Stomach smooth muscle (tissue), 2 donors: Measurements from ENCODE around the gene MASP2.
A peak's percentile ranks its signal among the peaks of the same experiment; 100 is the strongest.
"Not testable (repeated sequence)": the region's sequence is repeated elsewhere in the genome, so short reads cannot be mapped to it uniquely, and the experiment has no call there.

ENCODE experiments used
- H3K27ac ChIP-seq: one replicate; pipeline ENCODE4 v1.7.0; 2013; ENCODE audit warnings: mild to moderate bottlenecking, low read length, inconsistent platforms
- H3K27me3 ChIP-seq, 2 donors: one replicate each; pipeline ENCODE4 v1.7.0; 2013; ENCODE audit warnings: low read length in 2 of 2; ENCODE audit not compliant: insufficient read depth in 2 of 2, control insufficient read depth in 1 of 2
- H3K36me3 ChIP-seq, 2 donors: one replicate each; pipeline ENCODE4 v1.7.0; 2013; ENCODE audit warnings: low read length in 2 of 2; ENCODE audit not compliant: control insufficient read depth in 2 of 2, insufficient read depth in 2 of 2
- H3K4me1 ChIP-seq: one replicate; pipeline ENCODE4 v1.7.0; 2013; ENCODE audit warnings: low read length; ENCODE audit not compliant: control insufficient read depth, insufficient read depth
- H3K4me3 ChIP-seq, 2 donors: one replicate each; pipeline ENCODE4 v1.7.0; 2013; ENCODE audit warnings: low read length in 2 of 2
- H3K9ac ChIP-seq, 2 donors: one replicate each; pipeline ENCODE4 v1.7.0; 2013; ENCODE audit warnings: low read length in 2 of 2, mild to moderate bottlenecking in 1 of 2
- H3K9me3 ChIP-seq, 2 donors: one replicate each; pipeline ENCODE4 v1.7.0; 2013; ENCODE audit warnings: low read length in 2 of 2; ENCODE audit not compliant: control insufficient read depth in 2 of 2
- donor health status: healthy.
- donor health status: Pancreatic carcinoma.

Gene MASP2

DNA sequence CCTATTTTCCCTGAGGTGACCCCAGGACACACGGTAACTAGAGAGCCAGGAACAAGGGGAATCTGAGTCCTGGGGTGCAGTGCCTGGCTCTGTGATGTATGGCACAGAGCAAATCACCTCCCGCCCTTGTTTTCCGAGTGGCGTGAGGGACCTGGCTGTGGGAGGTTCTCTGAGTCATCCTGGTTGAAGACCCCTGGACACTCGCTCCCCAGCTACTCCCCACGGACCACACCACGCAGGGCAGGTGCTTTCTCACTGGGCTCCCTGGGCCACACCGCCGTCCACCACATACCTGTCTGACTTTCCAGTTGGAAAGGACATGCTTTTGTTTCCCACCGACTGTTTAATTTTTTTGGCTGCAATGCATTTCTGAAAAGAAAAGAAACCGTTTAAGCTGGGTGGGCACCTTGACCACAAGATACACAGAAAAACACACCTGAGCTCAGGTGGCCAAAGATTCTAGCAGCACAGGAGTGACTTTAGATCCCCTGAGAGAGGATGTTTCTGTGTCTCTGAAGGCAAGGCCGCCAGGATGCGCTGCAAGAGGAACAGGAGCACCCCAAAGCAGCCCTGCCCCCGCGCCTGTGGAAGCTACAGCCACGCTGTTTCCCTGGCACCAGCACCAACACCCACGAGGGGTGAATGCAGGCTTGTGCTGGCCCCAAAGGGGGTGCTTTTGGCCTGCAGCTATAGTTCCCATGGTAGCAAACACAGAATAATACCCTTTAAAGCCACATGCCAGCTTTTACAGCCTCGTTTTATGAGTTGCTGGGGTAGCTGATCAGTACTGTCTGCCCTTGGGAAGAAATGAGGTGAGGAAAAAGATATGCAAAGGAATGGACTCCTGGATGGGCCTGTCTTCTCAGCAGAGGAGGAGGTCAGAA, 20.9 kb upstream of the MASP2 start:
- Histone ChIP-seq H3K4me3 (no peak overlapping the region), H3K27me3 (no peaks in the 10 kb centered on the region), H3K9me3 (peaks cover 0 to 3% of the 10 kb centered on the region in 2 donors), H3K27ac (no peak overlapping the region), H3K9ac (no peak overlapping the region), H3K36me3 (peaks cover 60 to 63% of the 10 kb centered on the region in 2 donors), H3K4me1 (no peaks in the 10 kb centered on the region)

DNA sequence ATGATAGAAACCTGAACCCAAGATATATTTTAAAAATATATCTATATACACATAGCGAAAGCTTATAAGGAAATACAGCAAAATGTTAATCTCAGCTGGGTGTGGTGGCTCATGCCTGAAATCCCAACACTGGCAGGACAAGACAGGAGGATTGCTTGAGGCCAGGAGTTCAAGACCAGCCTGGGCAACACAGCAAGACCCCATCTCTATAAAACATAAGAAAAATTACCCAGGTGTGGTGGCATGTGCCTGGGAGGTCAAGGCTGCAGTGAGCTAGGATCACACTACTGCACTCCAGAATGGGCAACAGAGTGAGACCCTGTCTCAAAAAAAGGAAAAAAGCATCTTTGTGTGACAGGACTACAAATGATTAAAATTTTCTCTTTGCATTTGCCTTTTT, 18.8 kb upstream of the MASP2 start:
- peaks cover 4% of the 10 kb centered on the region for H3K4me1 ChIP-seq
- no peaks in the 10 kb centered on the region for H3K27me3 ChIP-seq
- no peak overlapping the region for H3K27ac ChIP-seq
- peaks cover 0 to 3% of the 10 kb centered on the region in 2 donors for H3K9me3 ChIP-seq
- no peak overlapping the region for H3K4me3 ChIP-seq
- no peak overlapping the region for H3K9ac ChIP-seq
- peaks cover 39 to 42% of the 10 kb centered on the region in 2 donors for H3K36me3 ChIP-seq

DNA sequence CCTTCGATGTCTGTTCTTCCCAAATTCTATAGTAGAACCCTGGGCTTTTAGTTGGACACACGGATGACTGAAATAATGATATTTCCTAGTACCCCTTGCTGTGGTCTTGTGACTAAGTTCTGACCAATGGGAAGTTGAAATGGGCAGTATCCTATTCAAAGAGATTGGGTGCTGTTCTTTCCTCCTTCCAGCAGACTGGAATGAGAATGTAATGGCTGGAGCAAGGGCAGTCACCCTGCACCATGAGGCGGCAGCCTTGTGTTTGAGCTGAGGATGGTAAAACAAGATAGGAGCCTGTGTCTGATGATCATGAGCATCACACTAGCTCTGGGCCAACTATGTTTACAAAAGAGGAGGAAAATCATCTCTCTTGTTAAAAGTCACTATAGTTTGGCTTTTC, 17.9 kb upstream of the MASP2 start:
- Histone ChIP-seq H3K36me3 (peaks cover 32 to 36% of the 10 kb centered on the region in 2 donors), H3K9me3 (peaks cover 0 to 3% of the 10 kb centered on the region in 2 donors), H3K4me1 (peaks cover 6% of the 10 kb centered on the region), H3K4me3 (no peak overlapping the region), H3K27ac (no peak overlapping the region), H3K9ac (no peak overlapping the region), H3K27me3 (no peaks in the 10 kb centered on the region)

DNA sequence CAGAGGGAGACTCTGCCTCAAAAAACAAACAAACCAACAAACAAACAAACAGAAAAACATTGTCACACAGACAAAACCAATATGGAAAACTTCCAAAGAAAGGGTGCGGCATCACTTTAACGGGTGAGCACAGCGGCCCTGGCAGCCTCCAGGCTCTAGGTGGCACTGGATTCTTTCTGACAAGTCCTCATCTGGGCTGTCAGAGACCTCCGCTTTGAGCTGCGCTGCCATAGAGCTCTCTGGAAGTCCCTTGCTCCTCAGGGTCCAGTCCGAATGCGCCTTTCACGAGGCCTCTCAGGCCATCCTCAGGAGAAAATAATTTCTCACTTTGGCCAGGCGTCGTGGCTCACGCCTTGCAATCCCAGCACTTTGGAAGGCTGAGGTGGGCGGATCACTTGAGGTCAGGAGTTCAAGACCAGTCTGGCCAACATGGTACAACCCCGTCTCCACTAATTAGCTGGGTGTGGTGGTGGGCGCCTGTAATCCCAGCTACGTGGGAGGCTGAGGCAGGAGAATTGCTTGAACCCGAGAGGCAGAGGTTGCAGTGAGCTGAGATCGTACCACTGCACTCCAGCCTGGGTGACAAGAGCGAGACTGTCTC, 17.0 kb upstream of the MASP2 start:
- not testable (repeated sequence) for H3K27ac ChIP-seq
- Histone ChIP-seq H3K4me1 (peaks cover 12% of the 10 kb centered on the region), H3K36me3 (peaks cover 23 to 27% of the 10 kb centered on the region in 2 donors)

DNA sequence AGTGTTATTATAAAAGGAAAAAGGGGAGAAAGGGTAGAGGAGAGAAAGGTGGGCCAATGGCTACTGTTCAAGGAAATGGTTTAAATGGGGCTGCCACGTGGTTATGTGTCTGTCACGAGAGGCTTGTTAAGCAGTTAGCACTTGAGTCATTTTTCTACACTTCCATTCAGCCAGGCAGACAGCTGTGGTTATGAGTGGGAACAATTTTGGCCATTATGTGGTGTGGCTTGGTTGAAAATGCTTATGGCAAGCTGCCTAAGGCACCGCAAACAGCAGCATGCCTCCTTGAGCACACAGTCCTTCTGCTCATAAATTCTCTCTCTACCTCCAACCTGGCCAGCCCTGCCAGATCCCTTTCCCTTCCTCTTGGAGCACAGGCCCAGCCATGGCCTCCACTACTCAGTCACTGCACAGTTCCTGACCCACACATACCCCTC, 15.9 kb upstream of the MASP2 start:
- Histone ChIP-seq H3K9me3 (peaks cover 0 to 3% of the 10 kb centered on the region in 2 donors), H3K36me3 (peaks cover 13 to 17% of the 10 kb centered on the region in 2 donors), H3K4me1 (peaks cover 18% of the 10 kb centered on the region), H3K27ac (no peak overlapping the region), H3K9ac (no peak overlapping the region), H3K27me3 (no peaks in the 10 kb centered on the region), H3K4me3 (no peak overlapping the region)

More for the DNA sequence above, 17.0 kb upstream of the MASP2 start:
- not testable (repeated sequence) for H3K4me3 ChIP-seq, H3K27me3 ChIP-seq, H3K9ac ChIP-seq, H3K9me3 ChIP-seq

DNA sequence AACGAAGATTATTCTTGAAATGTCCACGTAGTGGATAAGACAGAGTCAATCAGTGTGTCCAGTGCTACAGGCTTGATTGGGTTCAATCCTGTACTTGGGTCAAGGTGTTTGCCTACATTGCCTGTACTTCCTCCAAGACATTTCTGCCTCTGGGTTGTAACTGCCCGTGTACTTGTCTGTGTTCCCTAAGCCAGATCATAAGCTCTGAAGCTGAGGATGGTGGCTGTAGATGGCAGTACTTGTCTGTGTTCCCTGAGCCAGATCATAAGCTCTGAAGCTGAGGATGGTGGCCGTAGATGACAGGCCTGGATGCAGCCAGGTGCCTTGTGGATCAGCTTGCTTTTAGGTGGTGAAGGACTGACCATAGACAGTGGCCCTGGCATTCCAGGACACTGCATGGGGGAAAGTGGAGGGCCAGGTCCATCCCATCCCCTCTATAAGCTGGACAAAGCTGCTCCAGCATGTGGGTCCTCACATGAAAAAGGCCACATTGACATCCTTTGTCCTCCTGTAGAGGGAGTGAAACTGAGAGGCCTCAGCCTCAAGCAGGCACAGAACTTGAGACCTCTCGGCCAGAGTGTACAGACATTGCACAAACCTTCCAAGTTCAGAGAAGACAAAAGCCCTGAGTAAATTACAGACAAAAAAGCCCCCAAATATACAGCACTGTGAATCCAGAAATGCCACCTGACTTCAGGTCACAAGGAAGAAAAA, 14.8 kb upstream of the MASP2 start:
- Histone ChIP-seq H3K27me3 (no peaks in the 10 kb centered on the region), H3K9ac (peak overlapping the region in 1 of 2 donors; percentile 21), H3K4me1 (peaks cover 18% of the 10 kb centered on the region), H3K4me3 (no peak overlapping the region), H3K36me3 (peaks cover 9 to 12% of the 10 kb centered on the region in 2 donors), H3K9me3 (peaks cover 0 to 3% of the 10 kb centered on the region in 2 donors), H3K27ac (no peak overlapping the region)

DNA sequence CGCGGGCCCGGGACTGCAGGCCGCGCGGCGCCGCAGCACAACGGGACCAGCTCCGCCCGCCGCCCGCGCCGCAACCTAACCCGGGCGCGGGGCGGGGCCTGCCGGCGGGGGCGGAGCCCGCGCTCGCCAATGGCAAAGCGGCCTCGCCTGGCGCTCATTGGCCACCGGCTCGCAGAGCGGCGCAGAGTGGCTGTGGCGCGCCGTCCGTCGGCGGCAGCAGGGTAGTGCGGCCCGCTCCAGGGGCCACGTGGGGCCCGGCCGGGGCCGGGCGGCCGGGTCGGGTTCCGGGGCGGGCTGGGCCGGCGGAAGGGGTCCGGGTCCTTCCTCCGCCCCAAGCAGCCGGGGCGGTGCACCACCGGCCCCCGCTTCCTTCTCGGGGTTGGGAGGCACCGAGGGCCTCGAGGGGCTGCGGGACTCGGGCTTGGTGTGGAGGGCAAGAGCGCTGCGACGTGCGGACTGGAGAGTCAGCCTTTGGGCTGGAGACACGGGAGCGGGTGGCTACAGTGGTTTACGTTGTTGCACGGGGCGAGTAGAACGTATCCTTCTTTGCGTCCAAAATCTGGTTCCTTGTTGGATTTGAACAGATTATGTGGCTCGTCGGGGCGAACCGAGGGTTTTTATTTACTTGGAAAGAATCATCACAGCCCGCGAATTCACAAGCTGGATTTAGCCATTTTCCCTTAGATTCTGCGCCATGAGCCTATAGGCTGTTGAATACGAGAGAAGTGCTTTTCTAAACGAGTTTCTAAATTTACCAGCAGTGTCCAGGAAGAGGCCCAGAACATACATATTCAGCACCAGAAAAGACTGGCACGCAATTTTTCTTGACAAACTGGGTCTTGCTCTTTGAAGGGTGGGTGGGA, 13.2 kb upstream of the MASP2 start, which contains the start of gene SRM:
Gene SRM, minus strand, starts transcription at position 51 of the 863 bp plus-strand sequence. CDS start 75 bp downstream, outside the sequence.
- Histone ChIP-seq H3K27ac (peak within 1 kb of the TSS; percentile 60), H3K4me1 (peaks cover 18% of the 10 kb centered on the region), H3K9me3 (peaks cover 0 to 3% of the 10 kb centered on the region in 2 donors), H3K4me3 (peak within 1 kb of the TSS; percentile 75 to 91), H3K36me3 (peaks cover 8% of the 10 kb centered on the region in 2 donors), H3K27me3 (no peaks in the 10 kb centered on the region), H3K9ac (peak within 1 kb of the TSS; percentile 80 to 88)

DNA sequence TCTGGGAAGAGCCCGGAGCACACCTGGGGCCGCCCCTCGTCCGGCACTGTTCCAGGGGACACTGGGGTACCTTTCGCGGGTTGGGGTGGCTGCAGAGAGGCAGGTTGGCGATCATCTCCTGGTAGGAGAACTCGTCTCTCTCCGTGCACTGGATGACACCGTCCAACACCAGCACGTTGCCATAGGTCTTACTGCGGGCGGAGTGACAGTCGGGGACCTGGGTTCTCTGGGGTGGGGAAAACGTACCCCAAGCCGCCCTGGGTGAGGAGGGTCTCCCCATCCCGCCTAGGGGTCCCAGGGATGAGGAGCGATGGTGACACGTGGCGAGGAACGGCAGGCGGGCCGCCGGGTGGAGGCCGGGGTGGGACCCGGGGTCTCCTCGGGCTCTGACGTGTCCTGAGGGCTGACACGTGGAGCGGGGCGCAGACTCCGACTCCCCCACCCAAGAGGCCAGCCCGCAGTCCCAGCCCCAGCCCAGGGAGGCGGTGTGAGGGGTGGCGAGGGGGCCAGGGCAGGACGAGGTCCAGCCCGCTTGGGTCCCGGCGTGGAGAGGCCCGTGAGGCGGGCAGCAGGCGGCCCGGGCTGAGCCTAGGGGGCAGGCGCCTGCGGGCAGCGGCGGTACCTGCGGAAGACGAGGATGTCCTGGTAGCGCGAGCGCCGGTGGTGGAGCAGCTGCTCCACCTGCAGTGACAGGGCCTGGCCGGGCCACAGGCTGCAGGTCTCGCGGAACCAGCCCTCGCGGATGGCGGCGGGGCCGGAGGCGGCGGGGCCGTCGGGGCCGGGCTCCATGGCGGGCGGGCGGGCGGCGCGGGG, 12.3 kb upstream of the MASP2 start:
- Histone ChIP-seq H3K27ac (no peak overlapping the region), H3K27me3 (no peaks in the 10 kb centered on the region), H3K9me3 (no peaks in the 10 kb centered on the region), H3K36me3 (peaks cover 3 to 5% of the 10 kb centered on the region in 2 donors), H3K4me3 (peak overlapping the region; percentile 75 to 83), H3K9ac (peak overlapping the region; percentile 80 to 88), H3K4me1 (peaks cover 18% of the 10 kb centered on the region)

DNA sequence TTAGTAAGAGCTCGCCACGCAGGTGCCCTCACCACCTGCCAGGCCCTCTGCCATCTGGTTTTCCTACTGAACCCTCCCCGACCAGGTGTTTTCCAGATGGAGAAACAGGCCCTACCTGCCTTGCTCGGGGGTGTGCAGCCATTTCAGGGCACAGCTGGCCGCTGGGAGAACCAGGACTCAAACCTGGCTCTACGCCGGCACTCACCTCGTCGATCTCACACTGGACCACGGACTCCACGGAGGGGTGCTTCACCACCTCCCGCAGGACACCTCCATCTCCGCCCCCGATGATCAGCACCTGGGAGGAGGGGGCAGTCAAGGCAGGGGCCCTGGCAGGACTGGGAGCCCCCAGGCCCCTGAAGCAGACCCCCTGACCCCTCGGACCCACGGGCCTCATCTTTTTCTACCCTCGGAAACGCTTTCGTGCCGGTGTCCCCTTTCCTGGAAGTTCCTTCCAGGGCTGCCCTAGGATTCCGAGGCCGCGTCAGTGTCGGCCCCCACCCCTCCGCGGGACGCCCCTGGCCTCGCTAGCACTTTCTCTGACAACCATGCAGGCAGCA, 11.6 kb upstream of the MASP2 start:
- no peaks in the 10 kb centered on the region for H3K9me3 ChIP-seq
- peak overlapping the region; percentile 75 to 83 for H3K4me3 ChIP-seq
- no peaks in the 10 kb centered on the region for H3K27me3 ChIP-seq
- H3K27ac ChIP-seq = no peak overlapping the region
- H3K36me3 ChIP-seq = peaks cover 3 to 5% of the 10 kb centered on the region in 2 donors
- peaks cover 18% of the 10 kb centered on the region for H3K4me1 ChIP-seq
- H3K9ac ChIP-seq = peak overlapping the region; percentile 80 to 88
